NCI-H226 (cell line): Measurements from ENCODE around the gene CRELD2.

Experiments
- DNase-seq: peaks from one replicate; pipeline ENCODE4 v3.0.0-alpha.2; 2015

Gene CRELD2

GRCh38 chr22:49887702-49888101 is 30.7 kb upstream of the CRELD2 start:
- no peak for DNase-seq

GRCh38 chr22:49889071-49889470 is 29.4 kb upstream of the CRELD2 start:
- DNase-seq: no peak

- no peak for DNase-seq
Measured at GRCh38 chr22:49892226-49892899, 26.1 kb upstream of the CRELD2 start.

GRCh38 chr22:49893025-49893424 is 25.4 kb upstream of the CRELD2 start:
- no peak for DNase-seq

- DNase-seq: no peak
Measured at GRCh38 chr22:49894322-49895054, 23.9 kb upstream of the CRELD2 start.

- DNase-seq: no peak
Measured at GRCh38 chr22:49896201-49896600, 22.2 kb upstream of the CRELD2 start.

GRCh38 chr22:49897015-49897684 is 21.3 kb upstream of the CRELD2 start:
- DNase-seq: no peak

GRCh38 chr22:49899530-49899929 is 18.9 kb upstream of the CRELD2 start:
- DNase-seq: no peak

GRCh38 chr22:49900441-49901230 is 17.8 kb upstream of the CRELD2 start:
- no peak for DNase-seq

- DNase-seq: no peak
Measured at GRCh38 chr22:49901457-49901856, 17.0 kb upstream of the CRELD2 start.

- DNase-seq: no peak
Measured at GRCh38 chr22:49903322-49904039, 15.0 kb upstream of the CRELD2 start.

GRCh38 chr22:49904040-49904369 is 14.4 kb upstream of the CRELD2 start:
- no peak for DNase-seq

GRCh38 chr22:49905465-49905864 is 13.0 kb upstream of the CRELD2 start:
- no peak for DNase-seq

GRCh38 chr22:49906071-49906798 is 12.2 kb upstream of the CRELD2 start:
- no peak for DNase-seq

- no peak for DNase-seq
Measured at GRCh38 chr22:49906799-49907290, 11.6 kb upstream of the CRELD2 start.

GRCh38 chr22:49907807-49908206 is 10.6 kb upstream of the CRELD2 start:
- DNase-seq: no peak

- DNase-seq: no peak
Measured at GRCh38 chr22:49909476-49910205, 8.8 kb upstream of the CRELD2 start.

GRCh38 chr22:49910229-49911155 is 7.9 kb upstream of the CRELD2 start:
- no peak for DNase-seq

- DNase-seq: no peak
Measured at GRCh38 chr22:49911881-49912625, 6.4 kb upstream of the CRELD2 start.
